ENCODE results near the gene KRTAP21-1.

DNA sequence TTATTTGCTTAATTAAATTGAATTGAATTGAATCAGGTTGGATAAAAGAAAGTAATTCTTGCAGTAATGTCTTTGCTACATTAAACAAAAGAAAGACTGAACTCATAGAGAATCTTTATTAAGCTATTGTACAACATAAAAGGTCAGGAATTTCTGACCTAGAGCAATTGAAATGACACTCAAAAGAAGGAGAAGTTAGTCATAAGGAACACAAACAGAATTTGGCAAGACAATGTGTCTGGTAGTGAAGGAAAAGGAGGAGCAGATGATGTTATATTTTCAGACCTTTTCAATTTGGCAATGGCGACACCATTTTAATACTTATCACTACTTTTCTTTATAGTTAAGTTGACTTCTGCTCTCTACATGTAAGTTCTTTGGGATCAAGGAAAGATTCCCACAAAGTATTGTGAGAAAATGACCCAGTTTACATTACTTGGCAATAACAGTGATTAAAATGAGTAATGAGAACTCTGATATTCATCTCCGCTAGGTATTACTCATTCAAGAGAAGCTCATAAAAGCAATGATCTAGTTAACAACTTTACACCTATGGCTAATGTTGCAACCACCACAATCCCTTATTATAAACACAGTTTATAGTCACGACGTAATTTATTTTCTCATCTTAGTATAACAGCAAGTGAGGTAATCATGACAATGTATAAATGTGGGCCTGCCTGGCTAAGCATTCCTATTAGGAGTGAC is 14.7 kb upstream of the KRTAP21-1 start:
- TF ChIP-seq POLR2A (IDR thresholded peaks at IDR 0.05; ENCODE audit: low read depth, low read length): no peak
- no peak for TF ChIP-seq POLR2AphosphoS5 (IDR thresholded peaks at IDR 0.05; ENCODE audit: low read depth, low read length)
- no peak for TF ChIP-seq TAF1 (IDR thresholded peaks at IDR 0.05; ENCODE audit: low read depth, low read length)

Measured in GM12891 (cell line).